Transverse colon (tissue), 4 donors: Measurements from ENCODE around the gene SEPTIN12. TPM values are rescaled to one million over a fixed set of nuclear protein-coding genes. Genes with fewer than 3 reads are reported as not detected.

Experiments used
- DNase-seq: peaks from one replicate; pipeline ENCODE4 v3.0.0-alpha.2; 2019
- H3K27ac ChIP-seq, 4 donors: fragments of 200-600 bp; sonication (generic); 2 replicates each; pipeline ENCODE4 v1.5.1; 2016 to 2018; ENCODE audit warnings: inconsistent platforms in 4 of 4
- H3K27me3 ChIP-seq: fragments of 200-600 bp; sonication (generic); 2 replicates; pipeline ENCODE4 v1.5.1; 2017; ENCODE audit warnings: inconsistent platforms
- H3K36me3 ChIP-seq, 4 donors: fragments of 200-600 bp; sonication (generic); 2 replicates each; pipeline ENCODE4 v1.5.1; 2017 to 2019; ENCODE audit warnings: inconsistent platforms in 4 of 4
- H3K4me1 ChIP-seq, 4 donors: fragments of 200-600 bp; sonication (generic); 2 replicates each; pipeline ENCODE4 v1.5.1; 2017 to 2020; ENCODE audit warnings: inconsistent platforms in 4 of 4
- H3K4me3 ChIP-seq, 4 donors: fragments of 200-600 bp; sonication (generic); 1 replicate in 1 of 4; 2 replicates in 3 of 4; pipeline versions ENCODE4 v1.5.1 to v1.6.1; 2017 to 2019; ENCODE audit warnings: inconsistent platforms in 4 of 4
- H3K9me3 ChIP-seq, 2 donors: fragments of 200-600 bp; sonication (generic); 2 replicates each; pipeline ENCODE4 v1.5.1; 2017 to 2019; ENCODE audit warnings: inconsistent platforms in 2 of 2
- EP300 ChIP-seq: sonication (generic); formaldehyde crosslinking; IDR thresholded peaks from one replicate; pipeline ENCODE4 v1.6.1; 2017; ENCODE audit warnings: antibody characterized with exemption, low read depth
- POLR2A ChIP-seq: fragments of 450-650 bp; IDR thresholded peaks from one replicate; pipeline ENCODE4 v1.6.1; 2016; ENCODE audit warnings: antibody characterized with exemption, mild to moderate bottlenecking, moderate library complexity
- POLR2AphosphoS5 ChIP-seq, 3 donors: sonication (generic); formaldehyde crosslinking; IDR thresholded peaks; one replicate each; pipeline ENCODE4 v1.6.1; 2016; ENCODE audit warnings: antibody characterized with exemption in 3 of 3
- WGBS, 2 donors: methylation state at CpG; one replicate each; pipeline ENCODE4 v1.1.5; 2018; ENCODE audit warnings: low coverage in 1 of 2; 5-methylcytosine and 5-hydroxymethylcytosine counted together
- in situ Hi-C, 4 donors: fragments of 200-750 bp; cut with MboI; loops; one replicate each; pipeline versions ENCODE4 v1.15.0 to v1.15.1; 2017; ENCODE audit warnings: low sequenced_read_pairs in 3 of 4, low pct_ligation_motif_present in 1 of 4, low pct_unique_long_range_greater_than_20kb in 1 of 4
- intact Hi-C: fragments of 100-400 bp; cut with DNase I; formaldehyde crosslinking; loops from one replicate; pipeline ENCODE4 v1.15.1; 2023; ENCODE audit warnings: low total_unique reads
- total RNA-seq, 4 donors: library from RNA; depleted of rRNA; stranded (reverse); fragments of >200 nt; gene quantifications; one replicate each; pipeline ENCODE4 v1.1.0, GENCODE V29; 2016
- TF ChIP-seq, protein P1 (sequence below), 5 experiments: fragments of 200-600 bp in 3 of 5; fragments of 450-650 bp in 2 of 5; sonication (generic) in 3 of 5; IDR thresholded peaks; 1 replicate in 2 of 5; 2 replicates in 3 of 5; pipeline ENCODE4 v1.5.1; 2016 to 2017; ENCODE audit warnings: antibody characterized with exemption in 5 of 5, inconsistent platforms in 3 of 5, mild to moderate bottlenecking in 2 of 5, moderate library complexity in 1 of 5

The SEPTIN12 gene
- total RNA-seq, 4 donors from 2014 or later, result not detected

DNA sequence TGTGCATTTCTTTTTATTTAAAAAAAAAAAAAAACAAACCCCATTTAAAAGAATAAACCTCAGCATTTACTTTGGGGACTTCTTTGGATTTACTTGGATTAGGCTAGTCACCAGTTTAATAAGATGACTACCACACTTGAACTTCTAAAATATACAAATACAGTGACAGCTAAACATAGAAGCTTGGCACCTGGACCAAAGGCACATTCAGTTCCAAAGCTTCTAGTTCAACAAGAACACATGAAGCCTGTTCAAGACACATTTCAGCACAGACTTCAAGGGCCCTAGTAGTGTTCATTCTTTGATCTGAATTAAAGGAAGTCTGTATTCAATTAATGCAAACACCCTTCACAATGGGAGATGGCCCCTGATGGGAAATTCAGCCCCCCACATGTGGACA is 25.9 kb upstream of the SEPTIN12 start:
- Histone ChIP-seq H3K36me3 (peaks cover 0 to 53% (median 24%) of the 10 kb centered on the region in 4 donors), H3K27ac (peak overlapping the region; percentile 55 to 64 (median 61)), H3K4me1 (peaks cover 0 to 15% (median 0%) of the 10 kb centered on the region in 4 donors), H3K9me3 (no peaks in the 10 kb centered on the region), H3K27me3 (no peaks in the 10 kb centered on the region), H3K4me3 (no peak overlapping the region)
- in situ Hi-C loops (no loop called here), intact Hi-C loops (no loop called here)
- no peak for DNase-seq
- peak in 2 of 3 donors; percentile 20 to 54 for TF ChIP-seq POLR2AphosphoS5 (IDR thresholded peaks at IDR 0.05)
- peak; percentile 28 for TF ChIP-seq EP300
- TF ChIP-seq, protein P1, sequence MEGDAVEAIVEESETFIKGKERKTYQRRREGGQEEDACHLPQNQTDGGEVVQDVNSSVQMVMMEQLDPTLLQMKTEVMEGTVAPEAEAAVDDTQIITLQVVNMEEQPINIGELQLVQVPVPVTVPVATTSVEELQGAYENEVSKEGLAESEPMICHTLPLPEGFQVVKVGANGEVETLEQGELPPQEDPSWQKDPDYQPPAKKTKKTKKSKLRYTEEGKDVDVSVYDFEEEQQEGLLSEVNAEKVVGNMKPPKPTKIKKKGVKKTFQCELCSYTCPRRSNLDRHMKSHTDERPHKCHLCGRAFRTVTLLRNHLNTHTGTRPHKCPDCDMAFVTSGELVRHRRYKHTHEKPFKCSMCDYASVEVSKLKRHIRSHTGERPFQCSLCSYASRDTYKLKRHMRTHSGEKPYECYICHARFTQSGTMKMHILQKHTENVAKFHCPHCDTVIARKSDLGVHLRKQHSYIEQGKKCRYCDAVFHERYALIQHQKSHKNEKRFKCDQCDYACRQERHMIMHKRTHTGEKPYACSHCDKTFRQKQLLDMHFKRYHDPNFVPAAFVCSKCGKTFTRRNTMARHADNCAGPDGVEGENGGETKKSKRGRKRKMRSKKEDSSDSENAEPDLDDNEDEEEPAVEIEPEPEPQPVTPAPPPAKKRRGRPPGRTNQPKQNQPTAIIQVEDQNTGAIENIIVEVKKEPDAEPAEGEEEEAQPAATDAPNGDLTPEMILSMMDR (IDR thresholded peaks at IDR 0.05), result no peak

DNA sequence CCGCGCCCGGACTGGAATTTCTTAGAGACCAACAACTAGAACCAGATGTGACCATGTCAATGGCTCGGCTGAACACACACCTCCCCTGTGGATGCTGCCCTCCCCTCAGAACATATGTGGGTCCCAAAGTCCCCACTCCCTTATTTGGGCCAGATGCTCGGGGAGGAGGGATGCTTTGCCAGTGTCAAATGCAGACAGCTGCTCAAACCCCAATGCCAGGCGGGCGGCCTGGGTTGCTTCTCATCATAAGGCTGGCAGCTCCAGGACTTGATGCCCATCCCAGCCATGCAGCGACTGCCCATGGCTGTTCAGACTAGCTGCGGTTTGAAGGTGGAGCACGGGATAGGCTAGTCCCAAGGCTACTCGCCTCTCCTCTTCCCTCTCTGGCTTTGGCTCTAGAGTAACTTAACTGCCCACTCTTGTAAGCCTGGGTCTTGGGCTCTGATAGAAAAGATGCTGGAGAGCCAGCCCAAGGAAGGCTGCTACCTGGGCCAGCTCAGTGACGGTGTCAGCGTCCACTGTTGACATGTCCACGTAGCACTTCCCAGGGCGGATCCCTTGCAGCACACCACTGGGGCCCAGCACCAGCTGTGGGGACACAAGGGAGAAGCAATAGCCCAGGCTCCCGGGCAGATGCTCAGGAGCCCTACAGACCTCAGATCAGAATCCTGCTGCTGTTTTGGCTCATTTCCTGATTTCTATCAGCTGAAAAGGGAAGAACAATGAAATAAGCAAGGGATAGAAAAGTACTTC is 25.3 kb upstream of the SEPTIN12 start:
- in situ Hi-C loops (no loop called here), intact Hi-C loops (no loop called here)
- peaks cover 0 to 59% (median 26%) of the 10 kb centered on the region in 4 donors for H3K36me3 ChIP-seq
- H3K27me3 ChIP-seq, result no peaks in the 10 kb centered on the region
- peak overlapping the region; percentile 48 to 64 (median 54) for H3K27ac ChIP-seq
- H3K9me3 ChIP-seq, result no peaks in the 10 kb centered on the region
- H3K4me1 ChIP-seq, result peaks cover 0 to 15% (median 0%) of the 10 kb centered on the region in 4 donors
- DNase-seq, result no peak
- no peak overlapping the region for H3K4me3 ChIP-seq
- 93 to 100% methylated on average over 1 to 16 of the region's 16 CpGs for WGBS, 2 donors
- TF ChIP-seq EP300 (no peak), POLR2AphosphoS5 (IDR thresholded peaks at IDR 0.05) (no peak), POLR2A (no peak)
- TF ChIP-seq, protein P1 (IDR thresholded peaks at IDR 0.05), result no peak

DNA sequence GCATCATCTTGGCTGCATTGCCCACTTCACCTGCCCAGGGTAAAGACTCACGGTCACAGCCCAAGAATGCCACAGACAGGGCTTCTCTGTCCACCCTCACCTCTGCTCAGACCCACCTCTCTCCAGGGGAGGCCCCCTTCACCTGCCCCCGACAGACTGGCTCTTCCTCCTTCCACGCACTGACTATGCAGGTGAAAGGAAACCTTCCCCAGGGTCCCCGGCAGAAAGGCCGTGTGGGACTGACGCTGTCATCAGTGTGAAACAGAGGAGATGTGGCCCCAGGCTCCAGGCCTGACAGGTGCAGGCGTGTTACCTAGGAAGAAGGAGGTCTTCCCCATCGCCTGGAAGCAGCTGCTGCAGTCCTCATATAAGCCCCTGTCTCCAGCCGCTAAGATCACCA is 23.6 kb upstream of the SEPTIN12 start:
- intact Hi-C loops, result no loop called here
- H3K27me3 ChIP-seq, result no peaks in the 10 kb centered on the region
- H3K36me3 ChIP-seq, result peaks cover 0 to 59% (median 27%) of the 10 kb centered on the region in 4 donors
- in situ Hi-C loops, result no loop called here
- no peak for DNase-seq
- no peak overlapping the region for H3K27ac ChIP-seq
- H3K9me3 ChIP-seq, result no peaks in the 10 kb centered on the region
- H3K4me3 ChIP-seq, result no peak overlapping the region
- TF ChIP-seq POLR2A (no peak), EP300 (no peak), POLR2AphosphoS5 (IDR thresholded peaks at IDR 0.05) (no peak)
- TF ChIP-seq, protein P1 (IDR thresholded peaks at IDR 0.05), result no peak
- H3K4me1 ChIP-seq, result peaks cover 0 to 15% (median 0%) of the 10 kb centered on the region in 4 donors
- 91% methylated on average over 9 of the region's 9 CpGs; no CpG with 5 or more reads in 1 of the 2 donors for WGBS, 2 donors

DNA sequence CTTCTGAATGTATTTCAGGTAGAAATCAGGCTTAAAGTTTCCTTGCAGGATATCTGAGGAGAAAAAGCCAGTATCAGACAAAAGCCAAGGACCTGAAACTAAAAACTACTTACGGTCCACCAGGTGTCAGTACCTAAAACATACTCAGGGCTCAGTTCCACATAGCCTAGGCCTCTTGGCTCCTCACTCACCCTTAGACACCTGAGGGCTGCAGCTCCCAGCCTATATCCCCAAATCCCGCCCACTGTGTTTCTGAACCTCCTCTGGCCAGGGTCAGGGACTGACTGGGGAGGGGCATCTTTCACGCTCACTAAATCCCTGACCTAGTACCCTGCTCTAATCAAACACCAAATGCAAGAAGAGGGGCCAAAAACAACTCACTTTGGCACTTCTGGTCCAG is 23.1 kb upstream of the SEPTIN12 start:
- in situ Hi-C loops, result no loop called here

More for the DNA sequence above, 23.1 kb upstream of the SEPTIN12 start:
- 96% methylated on average over 3 of the region's 3 CpGs; no CpG with 5 or more reads in 1 of the 2 donors for WGBS, 2 donors
- Histone ChIP-seq H3K27me3 (no peaks in the 10 kb centered on the region), H3K9me3 (no peaks in the 10 kb centered on the region), H3K36me3 (peaks cover 0 to 56% (median 25%) of the 10 kb centered on the region in 4 donors), H3K4me1 (peaks cover 0 to 15% (median 0%) of the 10 kb centered on the region in 4 donors), H3K27ac (no peak overlapping the region), H3K4me3 (no peak overlapping the region)
- no peak for TF ChIP-seq POLR2A
- no peak for TF ChIP-seq POLR2AphosphoS5 (IDR thresholded peaks at IDR 0.05)
- TF ChIP-seq EP300, result no peak
- TF ChIP-seq, protein P1 (IDR thresholded peaks at IDR 0.05), result no peak
- no peak for DNase-seq
- intact Hi-C loops, result no loop called here
